ENCODE data around the gene DCXR.

DCXR gene

DNA sequence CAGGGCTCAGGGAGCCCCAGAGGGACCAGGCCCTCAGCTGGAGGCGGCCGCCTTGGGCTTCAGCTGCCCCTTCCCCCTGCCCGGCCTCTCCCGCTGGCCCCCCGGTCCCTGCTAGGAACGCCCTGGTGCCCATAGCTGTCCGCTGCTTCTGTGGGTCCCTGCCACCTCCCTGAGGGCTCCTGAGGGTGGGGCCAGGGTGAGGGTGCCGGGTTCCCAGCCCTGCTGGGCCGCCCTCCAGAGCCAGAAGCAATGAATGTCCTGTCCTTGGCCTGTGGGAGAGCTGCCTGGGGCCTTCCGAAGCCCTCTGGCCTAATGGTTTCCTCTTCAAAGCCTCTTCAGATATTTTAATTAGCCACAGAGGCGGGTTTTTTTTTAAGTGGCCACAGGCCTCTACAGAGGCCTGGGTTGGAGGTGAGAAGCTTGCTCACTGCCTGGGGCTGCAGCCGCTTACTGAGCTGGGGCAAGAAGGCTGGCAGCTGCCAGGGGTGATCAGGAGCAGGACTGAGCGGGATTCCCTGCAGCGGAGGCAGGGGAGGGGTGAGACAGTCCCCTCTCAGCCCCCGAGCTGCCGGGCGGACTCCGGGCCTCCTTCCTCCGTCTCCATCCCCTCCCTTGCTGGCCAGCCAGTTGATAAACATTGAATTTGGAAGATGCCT is 24.7 kb downstream of the DCXR start:
- TF ChIP-seq, protein P1, sequence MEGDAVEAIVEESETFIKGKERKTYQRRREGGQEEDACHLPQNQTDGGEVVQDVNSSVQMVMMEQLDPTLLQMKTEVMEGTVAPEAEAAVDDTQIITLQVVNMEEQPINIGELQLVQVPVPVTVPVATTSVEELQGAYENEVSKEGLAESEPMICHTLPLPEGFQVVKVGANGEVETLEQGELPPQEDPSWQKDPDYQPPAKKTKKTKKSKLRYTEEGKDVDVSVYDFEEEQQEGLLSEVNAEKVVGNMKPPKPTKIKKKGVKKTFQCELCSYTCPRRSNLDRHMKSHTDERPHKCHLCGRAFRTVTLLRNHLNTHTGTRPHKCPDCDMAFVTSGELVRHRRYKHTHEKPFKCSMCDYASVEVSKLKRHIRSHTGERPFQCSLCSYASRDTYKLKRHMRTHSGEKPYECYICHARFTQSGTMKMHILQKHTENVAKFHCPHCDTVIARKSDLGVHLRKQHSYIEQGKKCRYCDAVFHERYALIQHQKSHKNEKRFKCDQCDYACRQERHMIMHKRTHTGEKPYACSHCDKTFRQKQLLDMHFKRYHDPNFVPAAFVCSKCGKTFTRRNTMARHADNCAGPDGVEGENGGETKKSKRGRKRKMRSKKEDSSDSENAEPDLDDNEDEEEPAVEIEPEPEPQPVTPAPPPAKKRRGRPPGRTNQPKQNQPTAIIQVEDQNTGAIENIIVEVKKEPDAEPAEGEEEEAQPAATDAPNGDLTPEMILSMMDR (IDR thresholded peaks at IDR 0.05), result no peak
- H3K27ac ChIP-seq, result no peak overlapping the region
- no peak overlapping the region for H3K4me3 ChIP-seq (ENCODE audit: low read depth in 1 of 2, low read length in 1 of 2)
- H3K4me1 ChIP-seq (ENCODE audit: control insufficient read depth in 1 of 2, insufficient read depth in 1 of 2, low read depth in 1 of 2, low read length in 1 of 2), result no peaks in the 10 kb centered on the region
- no peaks in the 10 kb centered on the region for H3K27me3 ChIP-seq
- H3K36me3 ChIP-seq, result peaks cover 12% of the 10 kb centered on the region
- H3K9me3 ChIP-seq, result no peaks in the 10 kb centered on the region

DNA sequence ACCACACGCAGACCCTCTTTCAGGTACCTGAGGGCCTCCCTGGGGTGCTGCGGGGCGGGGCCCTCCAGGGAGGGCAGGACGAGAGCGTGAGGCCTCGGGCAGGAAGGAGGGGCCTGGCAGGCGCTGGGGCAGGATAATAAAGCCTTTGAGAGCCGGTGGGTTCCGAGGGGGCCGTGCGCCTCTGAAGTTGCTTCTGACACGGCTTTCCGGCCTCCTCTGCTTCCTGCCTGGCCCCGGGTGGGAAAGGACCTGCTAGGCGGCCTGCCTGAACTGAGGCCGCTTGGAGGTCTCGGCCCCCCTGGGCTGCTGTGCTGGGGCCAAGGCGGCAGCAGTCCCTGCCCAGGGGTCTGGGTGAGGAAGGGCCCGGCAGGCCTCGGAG is 25.2 kb downstream of the DCXR start:
- Histone ChIP-seq H3K27ac (no peak overlapping the region), H3K9me3 (no peaks in the 10 kb centered on the region), H3K4me3 (ENCODE audit: low read depth in 1 of 2, low read length in 1 of 2) (no peak overlapping the region), H3K36me3 (peaks cover 12% of the 10 kb centered on the region), H3K27me3 (no peaks in the 10 kb centered on the region), H3K4me1 (ENCODE audit: control insufficient read depth in 1 of 2, insufficient read depth in 1 of 2, low read depth in 1 of 2, low read length in 1 of 2) (no peaks in the 10 kb centered on the region)
- TF ChIP-seq, protein P1 (IDR thresholded peaks at IDR 0.05), result no peak

DNA sequence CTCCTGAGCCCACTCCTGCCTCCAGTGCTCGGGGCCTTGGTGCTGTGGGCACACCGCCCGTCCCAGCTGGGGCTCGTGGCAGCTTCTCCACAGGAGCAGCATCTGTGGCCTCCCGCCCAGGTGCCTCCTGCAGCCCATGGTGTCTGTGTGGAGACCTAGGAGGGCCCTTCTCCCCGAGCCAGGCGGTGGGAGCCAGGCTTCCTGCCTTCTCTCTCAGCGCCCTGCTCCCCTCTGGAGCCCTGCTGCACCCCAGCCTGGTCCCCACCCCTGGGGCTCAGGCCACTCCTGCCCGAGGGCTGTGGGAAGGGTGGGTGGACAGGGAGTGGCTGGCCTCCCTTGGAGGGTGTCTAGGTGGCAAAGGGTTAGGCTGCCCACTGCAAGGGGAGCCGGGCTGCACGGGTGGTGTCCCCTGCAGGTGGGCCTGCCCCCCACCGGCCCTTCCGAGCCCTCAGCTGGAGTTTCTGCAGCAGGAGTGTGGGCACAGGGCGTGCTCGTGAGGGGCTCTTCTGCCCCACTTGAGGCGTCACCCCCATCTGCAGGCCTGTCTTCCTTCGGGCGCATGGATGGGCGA is 25.8 kb downstream of the DCXR start:
- H3K36me3 ChIP-seq, result peaks cover 12% of the 10 kb centered on the region
- H3K4me1 ChIP-seq (ENCODE audit: control insufficient read depth in 1 of 2, insufficient read depth in 1 of 2, low read depth in 1 of 2, low read length in 1 of 2), result no peaks in the 10 kb centered on the region

DNA sequence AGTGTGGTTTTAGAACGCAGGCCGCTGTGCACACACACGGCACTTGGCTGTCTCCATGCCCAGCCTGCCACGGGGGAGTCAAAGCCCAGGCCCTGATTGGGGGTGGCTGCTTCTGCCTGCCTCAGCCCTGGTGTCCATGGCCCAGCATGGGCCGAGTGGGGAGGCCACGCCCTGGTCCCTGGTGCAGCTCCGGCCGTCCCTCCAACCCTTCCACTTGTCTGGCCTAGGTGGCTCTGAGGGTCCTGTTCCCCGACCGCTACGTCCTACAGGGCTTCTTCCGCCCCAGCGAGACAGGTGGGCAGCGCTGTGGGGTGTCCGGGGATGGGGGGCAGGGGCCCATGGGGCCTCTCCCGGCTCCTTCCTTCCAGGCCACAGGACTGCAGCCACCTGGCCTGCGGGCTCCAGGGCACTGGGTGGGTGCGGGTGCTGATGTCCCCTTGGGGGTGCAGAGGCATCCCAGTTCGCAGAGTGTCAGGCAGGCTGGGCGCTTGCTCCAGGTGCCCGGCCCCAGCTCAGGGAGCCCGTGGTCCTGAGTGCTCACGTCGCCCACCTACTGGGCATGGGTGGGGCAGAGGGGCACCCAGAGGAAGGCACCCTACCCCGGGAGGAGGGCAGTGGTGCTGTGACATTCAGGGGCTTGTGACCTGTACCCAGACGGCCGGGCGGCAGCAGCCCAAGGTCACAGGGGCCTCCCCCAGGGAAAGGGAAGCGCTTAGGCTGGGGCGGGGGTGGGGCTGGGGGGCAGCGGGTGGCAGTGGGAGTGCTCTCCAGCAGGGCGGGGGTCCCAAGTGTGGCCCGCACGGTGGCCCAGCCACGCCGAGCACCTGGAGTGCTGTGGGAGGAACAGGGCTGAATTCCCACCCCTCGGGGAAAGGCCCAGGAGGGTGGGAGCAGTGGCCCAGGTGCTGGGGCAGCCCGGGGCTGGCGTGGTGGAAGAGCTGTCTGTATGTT is 26.6 kb downstream of the DCXR start:
- Histone ChIP-seq H3K9me3 (no peaks in the 10 kb centered on the region), H3K4me1 (ENCODE audit: control insufficient read depth in 1 of 2, insufficient read depth in 1 of 2, low read depth in 1 of 2, low read length in 1 of 2) (no peaks in the 10 kb centered on the region), H3K27ac (no peak overlapping the region), H3K4me3 (ENCODE audit: low read depth in 1 of 2, low read length in 1 of 2) (no peak overlapping the region), H3K27me3 (no peaks in the 10 kb centered on the region), H3K36me3 (peaks cover 12% of the 10 kb centered on the region)
- TF ChIP-seq, protein P1 (IDR thresholded peaks at IDR 0.05), result no peak

More for the DNA sequence above, 25.8 kb downstream of the DCXR start:
- Histone ChIP-seq H3K27ac (no peak overlapping the region), H3K4me3 (ENCODE audit: low read depth in 1 of 2, low read length in 1 of 2) (no peak overlapping the region), H3K27me3 (no peaks in the 10 kb centered on the region), H3K9me3 (no peaks in the 10 kb centered on the region)
- TF ChIP-seq, protein P1 (IDR thresholded peaks at IDR 0.05), result no peak

DNA sequence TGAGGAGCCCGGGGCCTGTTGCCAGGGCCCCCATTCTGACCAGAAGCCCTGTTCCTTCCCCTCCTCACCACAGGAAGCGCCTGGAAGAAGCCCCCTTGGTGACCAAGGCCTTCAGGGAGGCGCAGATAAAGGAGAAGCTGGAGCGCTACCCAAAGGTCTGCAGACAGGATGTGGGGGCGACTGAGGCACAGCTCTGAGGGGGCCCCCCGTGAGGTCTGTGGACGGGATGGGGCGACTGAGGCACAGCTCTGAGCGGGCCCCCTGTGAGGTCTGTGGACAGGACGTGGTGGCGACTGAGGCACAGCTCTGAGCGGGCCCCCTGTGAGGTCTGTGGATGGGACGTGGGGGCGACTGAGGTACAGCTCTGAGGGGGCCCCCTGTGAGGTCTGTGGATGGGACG is 28.1 kb downstream of the DCXR start:
- H3K4me3 ChIP-seq (ENCODE audit: low read depth in 1 of 2, low read length in 1 of 2), result no peak overlapping the region
- H3K27me3 ChIP-seq, result no peaks in the 10 kb centered on the region
- no peaks in the 10 kb centered on the region for H3K9me3 ChIP-seq
- TF ChIP-seq, protein P1 (IDR thresholded peaks at IDR 0.05), result no peak
- H3K4me1 ChIP-seq (ENCODE audit: control insufficient read depth in 1 of 2, insufficient read depth in 1 of 2, low read depth in 1 of 2, low read length in 1 of 2), result no peaks in the 10 kb centered on the region
- H3K36me3 ChIP-seq, result peaks cover 12% of the 10 kb centered on the region
- H3K27ac ChIP-seq, result no peak overlapping the region
